CD4-positive, alpha-beta T cell treated with Interleukin-6 for 4 hours (primary cell): ENCODE data around the gene NCOA1.
"Not testable (repeated sequence)": the region's sequence is repeated elsewhere in the genome, so short reads cannot be mapped to it uniquely, and the experiment has no call there.

Experiments
- DNase-seq: peaks from one replicate; pipeline ENCODE4 v3.0.0-alpha.2; 2020; ENCODE audit warnings: mixed read lengths

NCOA1 gene

GRCh38 chr2:24490690-24491541, at the start of gene NCOA1:
Gene NCOA1 (plus strand): TSS chr2:24491254. CDS start chr2:24658678, 167,424 bp downstream.
- peak; percentile 94 for DNase-seq

- no peak for DNase-seq
These were observed 42.3 kb upstream of the NCOA1 start for GRCh38 chr2:24448797-24449196.

GRCh38 chr2:24449344-24449743, 41.7 kb upstream of the NCOA1 start:
- no peak for DNase-seq

DNA sequence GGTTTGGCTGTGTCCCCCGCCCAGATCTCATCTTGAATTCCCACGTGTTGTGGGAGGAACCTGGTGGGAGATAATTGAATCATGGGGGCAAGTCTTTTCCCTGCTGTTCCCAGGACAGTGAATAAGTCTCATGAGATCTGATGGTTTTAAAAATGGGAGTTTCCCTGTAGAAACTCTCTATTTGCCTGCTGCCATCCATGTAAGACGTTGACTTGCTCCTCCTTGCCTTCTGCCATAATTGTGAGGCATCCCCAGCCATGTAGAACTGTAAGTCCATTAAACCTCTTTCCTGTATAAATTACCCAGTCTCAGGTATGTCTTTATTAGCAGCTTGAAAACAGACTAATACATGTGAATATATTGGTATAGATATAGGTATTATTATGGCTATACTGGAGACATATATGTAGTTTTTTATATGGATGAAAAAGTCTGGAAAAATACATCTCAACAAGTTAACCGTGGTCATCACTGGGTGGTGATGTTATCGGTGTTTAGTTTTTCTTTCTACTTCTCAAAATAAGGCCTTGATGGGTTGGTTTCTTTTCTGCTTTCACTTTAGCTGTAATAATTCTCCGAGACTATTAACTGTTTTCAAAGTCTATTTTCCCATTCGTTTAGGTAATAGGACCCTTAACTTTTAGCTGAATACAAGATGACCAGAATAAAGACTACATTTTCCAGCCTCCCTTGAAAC, 39.1 kb upstream of the NCOA1 start:
- DNase-seq, result no peak

- no peak for DNase-seq
These were observed 38.6 kb upstream of the NCOA1 start for GRCh38 chr2:24452502-24452885.

GRCh38 chr2:24453379-24454073, 37.5 kb upstream of the NCOA1 start:
- DNase-seq, result no peak

DNA sequence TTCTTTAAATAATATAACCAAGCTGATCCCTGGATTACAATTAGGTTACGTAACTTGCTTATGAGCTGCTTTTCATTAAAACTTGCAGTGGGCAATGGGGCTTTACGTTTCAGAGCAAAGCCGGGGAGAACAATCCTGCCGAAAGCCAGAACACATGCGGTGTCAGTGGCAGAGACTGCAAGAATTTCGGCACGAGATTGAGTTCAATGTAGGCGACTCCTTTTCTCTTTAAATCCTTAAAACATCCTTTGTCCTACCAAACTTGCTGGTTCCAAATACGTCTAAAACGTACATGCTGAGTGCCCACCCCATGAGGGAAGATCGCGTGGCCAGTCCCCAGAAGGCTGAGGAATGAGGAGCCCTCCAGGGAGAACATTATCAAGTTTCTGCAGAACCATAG, 36.8 kb upstream of the NCOA1 start:
- no peak for DNase-seq

- no peak for DNase-seq
These were observed 34.2 kb upstream of the NCOA1 start for GRCh38 chr2:24456599-24457556.

GRCh38 chr2:24457696-24458386, 33.2 kb upstream of the NCOA1 start:
- no peak for DNase-seq

GRCh38 chr2:24459224-24460161, 31.6 kb upstream of the NCOA1 start:
- DNase-seq, result no peak

DNA sequence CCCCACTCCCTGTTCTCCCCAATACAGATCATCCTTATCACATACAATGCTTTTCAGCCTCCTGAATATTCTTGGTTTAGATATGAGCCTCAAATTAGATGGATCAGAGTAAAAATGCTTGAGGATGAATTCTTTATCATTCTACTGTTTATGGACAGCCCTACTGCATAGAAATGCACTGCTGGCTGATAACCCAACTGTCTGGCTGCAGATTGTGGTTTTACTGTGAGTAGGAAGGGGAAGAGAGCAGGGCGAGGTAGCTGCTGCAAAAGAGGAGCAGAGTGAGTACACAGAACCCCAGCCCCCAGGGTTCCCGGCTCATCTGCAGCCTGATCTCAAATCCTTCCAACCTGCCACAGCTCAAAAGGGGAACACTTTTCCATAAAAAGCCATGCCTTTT, 29.4 kb upstream of the NCOA1 start:
- DNase-seq, result no peak

- DNase-seq, result no peak
These were observed 27.8 kb upstream of the NCOA1 start for GRCh38 chr2:24463271-24463670.

DNA sequence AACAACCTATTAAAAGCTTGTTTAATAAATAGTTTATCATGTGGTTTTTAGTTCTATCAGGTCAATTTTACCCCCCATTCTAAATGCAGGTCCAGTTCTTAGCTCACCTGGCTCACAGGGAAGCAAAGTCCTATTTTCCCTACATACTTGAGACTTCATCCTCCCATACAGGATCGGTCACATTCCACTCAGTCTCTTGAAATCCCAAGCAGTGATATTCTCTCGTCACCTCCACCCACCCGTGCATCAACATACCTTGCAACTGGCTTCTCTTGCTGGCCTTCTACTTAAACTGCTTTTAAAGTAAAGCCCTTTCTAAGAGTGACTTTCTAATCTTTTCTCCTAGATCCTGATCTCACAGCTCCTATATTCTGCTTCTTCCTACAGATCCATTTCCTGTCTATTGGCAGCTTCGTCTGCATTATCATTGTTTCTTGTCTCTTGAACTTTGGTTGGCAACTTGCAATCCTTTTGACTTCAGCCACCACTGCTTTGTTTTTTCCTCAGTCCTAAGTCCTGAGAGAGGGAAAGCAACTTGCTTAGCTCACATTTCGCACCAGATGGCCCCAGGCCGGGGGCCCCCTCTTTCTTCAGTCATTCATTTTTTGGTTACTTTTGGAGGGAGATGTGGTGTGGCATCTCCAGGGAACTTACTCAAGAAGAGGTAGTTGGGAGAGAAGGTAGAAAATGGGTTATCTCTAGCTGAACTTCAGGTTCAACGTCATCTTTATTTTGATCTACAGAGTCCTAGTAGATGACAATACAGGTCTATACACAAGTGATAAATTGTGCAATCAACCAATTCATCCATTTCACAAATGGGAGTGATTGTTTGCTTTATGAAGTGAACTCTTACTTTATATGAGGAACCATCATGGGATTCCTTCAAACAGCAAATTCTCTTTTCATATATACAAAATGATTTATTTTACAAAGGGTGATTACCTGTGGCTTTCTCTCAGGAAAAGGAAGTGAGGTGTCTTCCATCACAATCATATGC, 23.9 kb upstream of the NCOA1 start:
- no peak for DNase-seq

- DNase-seq, result not testable (repeated sequence)
These were observed 22.6 kb upstream of the NCOA1 start for GRCh38 chr2:24468453-24468852.

DNA sequence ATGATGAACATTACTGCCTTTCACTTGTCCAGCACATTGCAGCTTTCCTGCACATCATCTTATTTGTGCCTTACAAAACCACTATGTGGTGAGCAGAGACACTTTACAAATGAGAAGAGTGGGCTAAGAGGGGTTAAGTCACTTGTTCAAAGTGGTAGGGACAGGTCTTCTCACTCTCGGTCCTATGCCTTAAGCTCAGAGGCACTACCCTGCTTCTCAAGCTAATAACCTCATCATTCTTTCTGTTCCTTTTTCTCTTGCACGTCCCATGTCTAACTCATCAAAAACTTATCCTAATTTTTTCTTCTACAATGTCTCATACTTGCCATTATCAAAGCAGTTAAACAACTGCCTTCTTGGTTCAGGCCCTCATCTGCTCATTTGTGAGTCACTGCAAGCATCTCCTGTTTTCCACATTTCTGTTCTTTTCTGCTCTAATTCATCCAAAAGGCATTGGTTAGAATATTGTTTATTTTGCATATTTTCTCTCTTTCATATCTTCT, 21.9 kb upstream of the NCOA1 start:
- no peak for DNase-seq

DNA sequence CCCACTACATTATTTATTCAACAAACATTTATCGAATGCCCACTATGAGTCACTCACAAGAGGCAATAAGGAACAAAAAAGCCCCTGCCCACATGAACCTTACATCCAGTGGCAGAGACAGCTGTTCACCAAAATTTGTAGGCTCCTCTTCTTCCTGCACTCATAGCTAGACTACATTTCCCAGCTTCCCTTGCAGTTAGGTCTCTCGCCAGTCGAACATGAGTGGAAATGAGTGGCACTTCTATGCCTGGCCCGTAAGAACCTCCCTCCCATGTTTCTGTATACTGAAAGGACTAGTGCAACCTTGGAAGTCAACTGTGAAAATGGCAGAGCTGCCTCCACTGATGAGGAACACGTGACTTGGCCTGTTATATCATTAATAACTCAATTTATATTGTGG, 19.4 kb upstream of the NCOA1 start:
- no peak for DNase-seq

- DNase-seq, result no peak
These were observed 18.6 kb upstream of the NCOA1 start for GRCh38 chr2:24472416-24472815.

DNA sequence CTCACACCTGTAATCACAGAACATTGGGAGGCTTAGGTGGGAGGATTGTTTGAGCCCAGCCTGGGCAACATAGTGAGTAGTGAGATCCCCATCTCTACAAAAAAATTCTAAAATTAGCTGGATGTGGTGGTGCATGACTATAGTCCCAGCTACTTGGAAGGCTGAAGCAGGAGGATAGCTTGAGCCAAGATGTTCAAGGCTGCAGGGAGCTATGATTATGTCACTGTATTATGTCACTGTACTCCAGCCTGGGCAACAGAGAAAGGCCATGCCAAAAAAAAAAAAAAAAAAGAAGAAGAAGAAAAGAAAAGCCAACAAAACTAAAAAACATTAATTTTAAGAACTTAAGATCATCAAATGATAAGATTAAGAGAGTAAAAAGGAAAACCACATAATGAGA, 17.4 kb upstream of the NCOA1 start:
- no peak for DNase-seq

- no peak for DNase-seq
These were observed 17.0 kb upstream of the NCOA1 start for GRCh38 chr2:24474053-24474452.
